Gastroesophageal sphincter (tissue), 3 donors: Measurements from ENCODE around the gene PRRC2A.

ENCODE experiments used
- EP300 ChIP-seq: sonication (generic); formaldehyde crosslinking; IDR thresholded peaks from one replicate; pipeline ENCODE4 v1.6.1; 2017; ENCODE audit warnings: antibody characterized with exemption, mild to moderate bottlenecking
- TF ChIP-seq, protein P1 (sequence below), 4 experiments: fragments of 200-600 bp in 2 of 4; fragments of 450-650 bp in 2 of 4; sonication (generic) in 1 of 4; IDR thresholded peaks; one replicate each; pipeline ENCODE4 v1.5.1; 2017 to 2019; ENCODE audit warnings: antibody characterized with exemption in 4 of 4, mild to moderate bottlenecking in 2 of 4, moderate library complexity in 2 of 4

GRCh38 chr6:31636698-31637596, 16.4 kb downstream of the PRRC2A start:
- TF ChIP-seq, protein P1, sequence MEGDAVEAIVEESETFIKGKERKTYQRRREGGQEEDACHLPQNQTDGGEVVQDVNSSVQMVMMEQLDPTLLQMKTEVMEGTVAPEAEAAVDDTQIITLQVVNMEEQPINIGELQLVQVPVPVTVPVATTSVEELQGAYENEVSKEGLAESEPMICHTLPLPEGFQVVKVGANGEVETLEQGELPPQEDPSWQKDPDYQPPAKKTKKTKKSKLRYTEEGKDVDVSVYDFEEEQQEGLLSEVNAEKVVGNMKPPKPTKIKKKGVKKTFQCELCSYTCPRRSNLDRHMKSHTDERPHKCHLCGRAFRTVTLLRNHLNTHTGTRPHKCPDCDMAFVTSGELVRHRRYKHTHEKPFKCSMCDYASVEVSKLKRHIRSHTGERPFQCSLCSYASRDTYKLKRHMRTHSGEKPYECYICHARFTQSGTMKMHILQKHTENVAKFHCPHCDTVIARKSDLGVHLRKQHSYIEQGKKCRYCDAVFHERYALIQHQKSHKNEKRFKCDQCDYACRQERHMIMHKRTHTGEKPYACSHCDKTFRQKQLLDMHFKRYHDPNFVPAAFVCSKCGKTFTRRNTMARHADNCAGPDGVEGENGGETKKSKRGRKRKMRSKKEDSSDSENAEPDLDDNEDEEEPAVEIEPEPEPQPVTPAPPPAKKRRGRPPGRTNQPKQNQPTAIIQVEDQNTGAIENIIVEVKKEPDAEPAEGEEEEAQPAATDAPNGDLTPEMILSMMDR (IDR thresholded peaks at IDR 0.05): no peak
- TF ChIP-seq EP300: no peak
